GM04504 (cell line): Measurements from ENCODE around the gene NPAS3.

Source experiments
- DNase-seq: peaks from one replicate; pipeline ENCODE4 v3.0.0-alpha.2; 2012; ENCODE audit warnings: low read depth

The NPAS3 gene

GRCh38 chr14:33839193-33840076 is 900.8 kb downstream of the NPAS3 start:
- peak; percentile 6 for DNase-seq

- DNase-seq, result no peak
Observed at GRCh38 chr14:33840797-33841196, 902.1 kb downstream of the NPAS3 start.

GRCh38 chr14:33842299-33842698 is 903.6 kb downstream of the NPAS3 start:
- DNase-seq, result no peak

GRCh38 chr14:33844118-33844517 is 905.4 kb downstream of the NPAS3 start:
- no peak for DNase-seq

- DNase-seq, result no peak
Observed at GRCh38 chr14:33846100-33846824, 907.6 kb downstream of the NPAS3 start.

- DNase-seq, result peak; percentile 6
Observed at GRCh38 chr14:33847066-33847465, 908.4 kb downstream of the NPAS3 start.

- no peak for DNase-seq
Observed at GRCh38 chr14:33848009-33848408, 909.3 kb downstream of the NPAS3 start.

- DNase-seq, result peak; percentile 20
Observed at GRCh38 chr14:33848706-33849454, 910.2 kb downstream of the NPAS3 start.

GRCh38 chr14:33849455-33849801 is 910.7 kb downstream of the NPAS3 start:
- no peak for DNase-seq

GRCh38 chr14:33850826-33851225 is 912.1 kb downstream of the NPAS3 start:
- DNase-seq, result no peak

- no peak for DNase-seq
Observed at GRCh38 chr14:33851366-33851765, 912.7 kb downstream of the NPAS3 start.

- no peak for DNase-seq
Observed at GRCh38 chr14:33851931-33852330, 913.3 kb downstream of the NPAS3 start.
